ENCODE data around the gene MFN2.

The MFN2 gene

DNA sequence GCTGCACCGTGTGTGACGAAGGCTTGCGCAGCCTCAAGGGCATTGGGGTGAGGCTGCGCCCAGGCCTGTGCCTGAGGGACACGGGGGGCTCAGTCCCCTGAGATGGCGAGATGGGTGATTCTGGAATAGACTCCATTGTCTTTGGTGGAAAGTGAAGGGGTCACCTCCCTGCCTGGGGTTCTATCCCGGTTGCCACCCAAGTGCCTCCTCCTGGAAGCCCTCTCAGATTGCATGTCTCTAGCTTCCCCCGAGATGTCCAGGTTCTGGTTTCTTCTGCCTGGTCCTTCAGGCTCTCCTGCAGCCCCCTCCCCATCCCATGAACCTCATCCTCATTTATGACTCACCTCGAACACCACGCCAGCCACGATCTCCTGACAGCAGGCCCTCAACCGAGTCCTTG, 22.3 kb upstream of the MFN2 start:
- DNase-seq: no peak
- no peak for ATAC-seq (ENCODE audit: insufficient read depth, low read depth)
- H3K79me2 ChIP-seq (ENCODE audit: insufficient read depth, low read length): no peaks in the 10 kb centered on the region
- no peak overlapping the region for H3K9ac ChIP-seq (ENCODE audit: low read depth, low read length)
- H3K27me3 ChIP-seq (ENCODE audit: insufficient read depth, low read length, poor library complexity): no peaks in the 10 kb centered on the region
- H3K4me3 ChIP-seq (ENCODE audit: low read depth in 1 of 2, low read length in 2 of 2): no peak overlapping the region
- no peak overlapping the region for H2AFZ ChIP-seq (ENCODE audit: low read depth, low read length)
- peaks cover 15% of the 10 kb centered on the region for H3K36me3 ChIP-seq (ENCODE audit: insufficient read depth, low read length)
- no peak for TF ChIP-seq EZH2 (IDR thresholded peaks at IDR 0.05; ENCODE audit: borderline replicate concordance, low read depth, low read length, severe bottlenecking)
- TF ChIP-seq, protein P1, sequence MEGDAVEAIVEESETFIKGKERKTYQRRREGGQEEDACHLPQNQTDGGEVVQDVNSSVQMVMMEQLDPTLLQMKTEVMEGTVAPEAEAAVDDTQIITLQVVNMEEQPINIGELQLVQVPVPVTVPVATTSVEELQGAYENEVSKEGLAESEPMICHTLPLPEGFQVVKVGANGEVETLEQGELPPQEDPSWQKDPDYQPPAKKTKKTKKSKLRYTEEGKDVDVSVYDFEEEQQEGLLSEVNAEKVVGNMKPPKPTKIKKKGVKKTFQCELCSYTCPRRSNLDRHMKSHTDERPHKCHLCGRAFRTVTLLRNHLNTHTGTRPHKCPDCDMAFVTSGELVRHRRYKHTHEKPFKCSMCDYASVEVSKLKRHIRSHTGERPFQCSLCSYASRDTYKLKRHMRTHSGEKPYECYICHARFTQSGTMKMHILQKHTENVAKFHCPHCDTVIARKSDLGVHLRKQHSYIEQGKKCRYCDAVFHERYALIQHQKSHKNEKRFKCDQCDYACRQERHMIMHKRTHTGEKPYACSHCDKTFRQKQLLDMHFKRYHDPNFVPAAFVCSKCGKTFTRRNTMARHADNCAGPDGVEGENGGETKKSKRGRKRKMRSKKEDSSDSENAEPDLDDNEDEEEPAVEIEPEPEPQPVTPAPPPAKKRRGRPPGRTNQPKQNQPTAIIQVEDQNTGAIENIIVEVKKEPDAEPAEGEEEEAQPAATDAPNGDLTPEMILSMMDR (IDR thresholded peaks at IDR 0.05; ENCODE audit: borderline replicate concordance, extremely low read depth, low read length, poor library complexity, severe bottlenecking): no peak
- no peak overlapping the region for H3K27ac ChIP-seq (ENCODE audit: low read length)
- no peaks in the 10 kb centered on the region for H3K9me3 ChIP-seq (ENCODE audit: insufficient read depth, low read length, severe bottlenecking)
- no peaks in the 10 kb centered on the region for H4K20me1 ChIP-seq (ENCODE audit: insufficient read depth, low read length)
- no peak overlapping the region for H3K4me2 ChIP-seq (ENCODE audit: insufficient read depth, low read length)
- no peaks in the 10 kb centered on the region for H3K4me1 ChIP-seq (ENCODE audit: insufficient read depth, low read length)

DNA sequence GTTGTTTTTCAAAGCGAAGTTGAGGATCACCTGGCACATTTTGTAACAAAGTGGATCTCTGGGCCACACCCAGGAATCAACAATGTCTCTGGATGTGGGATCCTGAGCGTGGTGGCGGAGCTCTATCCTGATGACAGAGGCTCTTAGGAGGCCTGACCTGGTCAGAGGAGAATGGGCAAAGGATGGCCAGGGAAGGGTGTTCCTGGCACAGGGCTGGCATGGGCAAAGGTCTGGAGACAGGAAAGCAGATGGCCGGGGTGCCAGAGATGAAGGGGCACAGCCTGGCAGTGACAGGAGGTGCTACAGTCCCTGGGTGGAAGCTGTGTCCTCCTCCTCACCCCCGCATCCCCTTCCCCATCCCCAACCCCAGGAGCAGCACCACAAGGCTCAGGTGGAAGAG, 20.0 kb upstream of the MFN2 start:
- Histone ChIP-seq H3K27me3 (ENCODE audit: insufficient read depth, low read length, poor library complexity) (no peaks in the 10 kb centered on the region), H3K27ac (ENCODE audit: low read length) (no peak overlapping the region), H3K4me2 (ENCODE audit: insufficient read depth, low read length) (no peak overlapping the region), H3K9ac (ENCODE audit: low read depth, low read length) (no peak overlapping the region), H3K9me3 (ENCODE audit: insufficient read depth, low read length, severe bottlenecking) (no peaks in the 10 kb centered on the region), H3K36me3 (ENCODE audit: insufficient read depth, low read length) (peaks cover 25% of the 10 kb centered on the region), H3K4me3 (ENCODE audit: low read depth in 1 of 2, low read length in 2 of 2) (no peak overlapping the region), H2AFZ (ENCODE audit: low read depth, low read length) (no peak overlapping the region), H3K79me2 (ENCODE audit: insufficient read depth, low read length) (no peaks in the 10 kb centered on the region), H4K20me1 (ENCODE audit: insufficient read depth, low read length) (no peaks in the 10 kb centered on the region), H3K4me1 (ENCODE audit: insufficient read depth, low read length) (no peaks in the 10 kb centered on the region)
- no peak for TF ChIP-seq EZH2 (IDR thresholded peaks at IDR 0.05; ENCODE audit: borderline replicate concordance, low read depth, low read length, severe bottlenecking)
- TF ChIP-seq, protein P1 (IDR thresholded peaks at IDR 0.05; ENCODE audit: borderline replicate concordance, extremely low read depth, low read length, poor library complexity, severe bottlenecking): no peak
- no peak for DNase-seq
- no peak for ATAC-seq (ENCODE audit: insufficient read depth, low read depth)

DNA sequence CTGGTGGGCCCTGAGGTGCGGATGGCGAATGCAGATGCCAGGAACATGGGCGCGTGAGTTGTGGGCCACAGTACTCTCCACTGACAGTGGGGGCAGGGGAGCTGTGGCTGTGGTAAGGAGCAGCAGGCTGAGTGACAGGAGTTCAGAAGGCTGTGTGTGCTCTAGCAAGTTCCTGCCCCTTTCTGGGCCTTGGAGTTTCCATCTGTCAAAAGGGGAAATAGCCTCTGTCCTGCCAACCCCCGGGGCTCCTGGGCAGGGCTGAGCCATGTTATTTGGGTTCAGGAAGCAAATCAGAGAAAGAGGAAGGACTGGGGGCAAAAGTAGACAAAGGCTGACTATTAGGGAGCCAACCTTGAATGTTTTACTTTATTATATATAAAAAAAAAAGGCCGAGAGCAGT, 19.5 kb upstream of the MFN2 start:
- no peak for DNase-seq
- H3K9me3 ChIP-seq (ENCODE audit: insufficient read depth, low read length, severe bottlenecking): no peaks in the 10 kb centered on the region
- TF ChIP-seq, protein P1 (IDR thresholded peaks at IDR 0.05; ENCODE audit: borderline replicate concordance, extremely low read depth, low read length, poor library complexity, severe bottlenecking): no peak
- no peak for TF ChIP-seq EZH2 (IDR thresholded peaks at IDR 0.05; ENCODE audit: borderline replicate concordance, low read depth, low read length, severe bottlenecking)
- H3K4me1 ChIP-seq (ENCODE audit: insufficient read depth, low read length): no peaks in the 10 kb centered on the region
- H2AFZ ChIP-seq (ENCODE audit: low read depth, low read length): no peak overlapping the region
- no peak overlapping the region for H3K4me3 ChIP-seq (ENCODE audit: low read depth in 1 of 2, low read length in 2 of 2)
- H3K27ac ChIP-seq (ENCODE audit: low read length): no peak overlapping the region
- peaks cover 29% of the 10 kb centered on the region for H3K36me3 ChIP-seq (ENCODE audit: insufficient read depth, low read length)
- H3K4me2 ChIP-seq (ENCODE audit: insufficient read depth, low read length): no peak overlapping the region
- H3K79me2 ChIP-seq (ENCODE audit: insufficient read depth, low read length): no peaks in the 10 kb centered on the region
- H3K27me3 ChIP-seq (ENCODE audit: insufficient read depth, low read length, poor library complexity): no peaks in the 10 kb centered on the region
- H4K20me1 ChIP-seq (ENCODE audit: insufficient read depth, low read length): no peaks in the 10 kb centered on the region
- ATAC-seq (ENCODE audit: insufficient read depth, low read depth): no peak
- no peak overlapping the region for H3K9ac ChIP-seq (ENCODE audit: low read depth, low read length)

DNA sequence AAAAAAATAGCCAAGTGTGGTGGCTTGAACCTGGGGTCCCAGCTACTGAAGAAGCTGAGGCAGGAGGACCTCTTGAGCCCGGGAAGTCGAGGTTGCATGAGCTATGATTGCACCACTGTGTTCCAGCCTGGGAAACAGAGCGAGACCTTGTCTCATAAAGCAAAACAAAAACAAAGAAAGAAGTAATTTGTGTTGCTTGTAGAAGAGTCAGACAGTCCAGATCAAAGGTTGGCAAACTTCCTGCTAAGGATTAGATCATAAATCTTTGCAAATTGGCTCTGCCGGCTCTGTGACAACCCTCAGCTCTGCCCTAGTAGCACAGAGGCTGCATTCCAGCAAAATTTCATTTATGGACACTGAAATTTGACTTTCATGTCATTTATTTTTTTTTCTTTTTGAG, 19.0 kb upstream of the MFN2 start:
- no peaks in the 10 kb centered on the region for H3K4me1 ChIP-seq (ENCODE audit: insufficient read depth, low read length)
- DNase-seq: no peak
- no peaks in the 10 kb centered on the region for H3K27me3 ChIP-seq (ENCODE audit: insufficient read depth, low read length, poor library complexity)
- no peak overlapping the region for H2AFZ ChIP-seq (ENCODE audit: low read depth, low read length)
- H3K9me3 ChIP-seq (ENCODE audit: insufficient read depth, low read length, severe bottlenecking): no peaks in the 10 kb centered on the region
- peaks cover 34% of the 10 kb centered on the region for H3K36me3 ChIP-seq (ENCODE audit: insufficient read depth, low read length)
- no peaks in the 10 kb centered on the region for H3K79me2 ChIP-seq (ENCODE audit: insufficient read depth, low read length)
- H3K27ac ChIP-seq (ENCODE audit: low read length): no peak overlapping the region
- no peaks in the 10 kb centered on the region for H4K20me1 ChIP-seq (ENCODE audit: insufficient read depth, low read length)
- TF ChIP-seq, protein P1 (IDR thresholded peaks at IDR 0.05; ENCODE audit: borderline replicate concordance, extremely low read depth, low read length, poor library complexity, severe bottlenecking): no peak
- TF ChIP-seq EZH2 (IDR thresholded peaks at IDR 0.05; ENCODE audit: borderline replicate concordance, low read depth, low read length, severe bottlenecking): no peak
- no peak for ATAC-seq (ENCODE audit: insufficient read depth, low read depth)
- no peak overlapping the region for H3K9ac ChIP-seq (ENCODE audit: low read depth, low read length)
- no peak overlapping the region for H3K4me2 ChIP-seq (ENCODE audit: insufficient read depth, low read length)
- H3K4me3 ChIP-seq (ENCODE audit: low read depth in 1 of 2, low read length in 2 of 2): no peak overlapping the region
